Measurements from ENCODE around the gene PPFIA1. TPM values are rescaled to one million over a fixed set of nuclear protein-coding genes. Genes with fewer than 3 reads are reported as not detected.

The PPFIA1 gene
- total RNA-seq, 2 donors from 2014 or later: 47.8 to 82.9 TPM

DNA sequence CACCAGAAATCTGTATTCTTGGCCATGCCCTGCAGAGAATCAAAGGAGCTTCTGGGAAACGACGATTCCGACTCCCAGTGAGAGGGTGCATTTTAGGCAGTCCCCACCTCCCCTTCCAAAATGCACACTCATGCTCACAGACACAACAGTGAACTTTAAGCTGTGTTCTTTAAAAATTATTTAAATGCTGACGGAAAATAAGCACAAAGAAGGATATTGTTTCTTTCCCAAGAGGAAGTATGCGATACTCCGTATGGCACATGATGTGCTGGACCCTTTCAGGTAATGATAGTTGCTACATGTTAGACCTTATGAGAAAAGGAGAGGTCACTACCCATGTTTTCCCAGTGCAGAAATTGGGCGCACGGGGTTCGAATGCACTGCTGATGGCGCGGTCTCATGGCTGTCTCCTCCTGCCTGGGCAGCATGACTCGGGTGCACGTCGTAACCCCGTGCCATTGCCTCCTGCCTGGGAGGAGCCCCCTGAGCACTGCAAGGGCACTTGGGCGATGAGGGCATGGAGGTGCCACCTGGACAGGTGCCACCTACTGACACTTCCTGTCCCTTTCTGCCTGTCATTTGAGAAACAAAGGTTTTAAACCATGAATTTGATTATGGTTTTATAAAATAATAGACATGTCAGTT lies 64.0 kb downstream of the PPFIA1 start:
- Histone ChIP-seq H3K9me3 (no peaks in the 10 kb centered on the region), H3K4me1 (ENCODE audit: control insufficient read depth in 1 of 2, low read depth in 2 of 2) (no peaks in the 10 kb centered on the region), H3K27me3 (replicated peaks; ENCODE audit: insufficient read depth) (no peaks in the 10 kb centered on the region), H3K36me3 (peaks cover 52% of the 10 kb centered on the region), H3K4me3 (no peak overlapping the region), H3K27ac (no peak overlapping the region)
- no peak for TF ChIP-seq CTCF (IDR thresholded peaks at IDR 0.05)
- ATAC-seq (ENCODE audit: insufficient number of reproducible peaks, low FRiP score, low read depth) (no peak), DNase-seq (ENCODE audit: low spot score) (no peak)

DNA sequence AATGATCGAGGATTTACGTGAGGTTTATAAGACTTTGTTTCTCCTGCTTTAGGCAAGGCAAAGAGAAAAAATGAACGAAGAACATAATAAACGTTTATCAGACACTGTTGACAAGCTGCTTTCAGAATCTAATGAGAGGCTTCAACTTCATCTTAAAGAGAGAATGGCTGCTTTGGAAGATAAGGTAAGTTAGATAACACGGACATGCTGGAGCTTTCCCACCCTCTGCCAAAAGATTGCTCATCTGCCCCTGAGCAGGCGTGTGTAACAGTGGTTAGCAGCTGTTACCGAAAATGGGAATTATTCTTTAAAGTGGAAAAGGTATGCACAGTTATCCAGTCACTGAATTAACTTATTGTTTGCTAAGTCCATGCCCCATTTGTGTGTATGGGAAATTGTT lies 65.0 kb downstream of the PPFIA1 start:
- Histone ChIP-seq H3K4me1 (ENCODE audit: control insufficient read depth in 1 of 2, low read depth in 2 of 2) (no peaks in the 10 kb centered on the region), H3K36me3 (peaks cover 51% of the 10 kb centered on the region)
- ATAC-seq (ENCODE audit: insufficient number of reproducible peaks, low FRiP score, low read depth): no peak

GRCh38 chr11:70338594-70338993 lies 68.1 kb downstream of the PPFIA1 start:
- DNase-seq (ENCODE audit: low spot score) (no peak), ATAC-seq (ENCODE audit: insufficient number of reproducible peaks, low FRiP score, low read depth) (no peak)
- no peak for TF ChIP-seq CTCF (IDR thresholded peaks at IDR 0.05)
- no peak overlapping the region for H3K27ac ChIP-seq
- H3K36me3 ChIP-seq: peaks cover 35% of the 10 kb centered on the region
- H3K4me1 ChIP-seq (ENCODE audit: control insufficient read depth in 1 of 2, low read depth in 2 of 2): no peaks in the 10 kb centered on the region
- H3K9me3 ChIP-seq: no peaks in the 10 kb centered on the region
- H3K4me3 ChIP-seq: no peak overlapping the region
- H3K27me3 ChIP-seq (replicated peaks; ENCODE audit: insufficient read depth): no peaks in the 10 kb centered on the region

More for the DNA sequence above, 65.0 kb downstream of the PPFIA1 start:
- Histone ChIP-seq H3K27me3 (replicated peaks; ENCODE audit: insufficient read depth) (no peaks in the 10 kb centered on the region), H3K27ac (no peak overlapping the region), H3K9me3 (no peaks in the 10 kb centered on the region), H3K4me3 (no peak overlapping the region)
- no peak for TF ChIP-seq CTCF (IDR thresholded peaks at IDR 0.05)
- no peak for DNase-seq (ENCODE audit: low spot score)

- no peak overlapping the region for H3K4me3 ChIP-seq
- H3K36me3 ChIP-seq: peaks cover 35% of the 10 kb centered on the region
- DNase-seq (ENCODE audit: low spot score) (no peak), ATAC-seq (ENCODE audit: insufficient number of reproducible peaks, low FRiP score, low read depth) (no peak)
- H3K27ac ChIP-seq: no peak overlapping the region
- no peak for TF ChIP-seq CTCF (IDR thresholded peaks at IDR 0.05)
- no peaks in the 10 kb centered on the region for H3K9me3 ChIP-seq
- H3K4me1 ChIP-seq (ENCODE audit: control insufficient read depth in 1 of 2, low read depth in 2 of 2): no peaks in the 10 kb centered on the region
- no peaks in the 10 kb centered on the region for H3K27me3 ChIP-seq (replicated peaks; ENCODE audit: insufficient read depth)
Measured at GRCh38 chr11:70339066-70339465, 68.6 kb downstream of the PPFIA1 start.

DNA sequence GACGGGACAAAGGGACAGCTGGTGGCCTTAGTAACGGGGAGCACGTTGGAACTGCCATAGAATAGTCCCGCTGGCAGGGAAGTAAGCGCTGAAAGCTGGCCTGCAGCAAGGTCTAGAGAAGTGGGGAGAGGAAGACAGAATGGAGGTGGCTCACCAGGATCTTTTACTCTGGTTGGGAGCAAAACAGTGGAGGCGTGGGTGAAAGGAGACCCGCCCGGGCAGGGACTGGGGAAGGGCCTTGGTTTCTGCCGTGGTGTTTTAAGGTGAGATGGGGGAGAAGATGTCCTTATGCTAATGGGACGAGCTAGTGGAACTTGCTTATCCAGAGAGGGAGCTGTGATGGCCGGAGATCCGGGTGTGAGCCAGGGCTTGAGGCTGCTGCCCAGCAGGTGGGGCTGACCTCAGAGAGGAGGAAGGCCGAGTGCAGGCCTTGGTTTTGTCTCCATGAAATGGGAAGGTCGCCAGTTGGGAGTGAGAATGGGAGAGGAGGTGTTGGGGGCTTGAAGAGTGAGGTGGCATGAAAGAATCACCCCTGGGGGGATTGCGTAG lies 71.5 kb downstream of the PPFIA1 start:
- DNase-seq (ENCODE audit: low spot score): no peak
- H3K27ac ChIP-seq: no peak overlapping the region

More for the DNA sequence above, 71.5 kb downstream of the PPFIA1 start:
- no peaks in the 10 kb centered on the region for H3K9me3 ChIP-seq
- H3K4me3 ChIP-seq: no peak overlapping the region
- H3K4me1 ChIP-seq (ENCODE audit: control insufficient read depth in 1 of 2, low read depth in 2 of 2): no peaks in the 10 kb centered on the region
- no peak for TF ChIP-seq CTCF (IDR thresholded peaks at IDR 0.05)
- ATAC-seq (ENCODE audit: insufficient number of reproducible peaks, low FRiP score, low read depth): no peak
- H3K27me3 ChIP-seq (replicated peaks; ENCODE audit: insufficient read depth): no peaks in the 10 kb centered on the region
- H3K36me3 ChIP-seq: peaks cover 34% of the 10 kb centered on the region

Data from thoracic aorta (tissue), 2 donors.